ENCODE results near the gene NUDT15.

The NUDT15 gene

GRCh38 chr13:48038761-48039160 lies 1.2 kb downstream of the NUDT15 start:
- DNase-seq (ENCODE audit: extremely low spot score) = peak; percentile 34
- ChIA-PET POLR2A (no interaction called here), CTCF (interaction anchor here (0.8 to 5.4 kb wide), 21 partner anchors 10 to 1240 kb away, joined by 3 to 73 read pairs (median 8); partner anchors contain the start of genes MED4 and SUCLA2)
- TF ChIP-seq CTCF (IDR thresholded peaks at IDR 0.05; ENCODE audit: control extremely low read depth, extremely low read depth, low read depth, missing control alignments) = no peak

DNA sequence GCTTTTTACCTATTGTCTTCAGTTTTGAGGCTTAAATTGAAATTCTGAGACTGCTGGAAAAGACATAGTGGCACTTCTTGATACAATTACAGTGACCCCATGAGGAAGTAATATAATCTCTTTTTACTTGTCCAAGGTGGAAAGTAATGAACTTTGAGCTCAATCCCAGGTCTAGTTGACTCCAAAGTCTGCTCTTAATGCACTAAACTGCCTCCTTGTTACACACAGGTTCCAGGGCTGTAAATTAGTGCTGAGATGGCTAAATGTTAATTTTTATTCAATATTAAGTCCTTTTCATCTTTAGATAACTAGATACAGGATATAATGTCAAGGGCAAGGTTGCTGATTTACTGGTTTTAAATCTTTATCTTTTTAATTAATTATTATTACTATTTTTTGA lies 2.5 kb downstream of the NUDT15 start:
- ChIA-PET POLR2A (no interaction called here), CTCF (interaction anchor here (0.9 to 5.4 kb wide), 5 partner anchors 8 to 54 kb away, joined by 3 to 73 read pairs (median 12); partner anchors contain the start of gene MED4)
- no peak for DNase-seq (ENCODE audit: extremely low spot score)
- TF ChIP-seq CTCF (IDR thresholded peaks at IDR 0.05; ENCODE audit: control extremely low read depth, extremely low read depth, low read depth, missing control alignments) = no peak

- POLR2A ChIA-PET = no interaction called here
- no peak for TF ChIP-seq CTCF (IDR thresholded peaks at IDR 0.05; ENCODE audit: control extremely low read depth, extremely low read depth, low read depth, missing control alignments)
- CTCF ChIA-PET = interaction anchor here (1.2 to 5.4 kb wide), 2 partner anchors 38 to 53 kb away, joined by 3 to 29 read pairs; partner anchors contain the start of gene MED4
- no peak for DNase-seq (ENCODE audit: extremely low spot score)
Observed at GRCh38 chr13:48040896-48041295, 3.4 kb downstream of the NUDT15 start.

DNA sequence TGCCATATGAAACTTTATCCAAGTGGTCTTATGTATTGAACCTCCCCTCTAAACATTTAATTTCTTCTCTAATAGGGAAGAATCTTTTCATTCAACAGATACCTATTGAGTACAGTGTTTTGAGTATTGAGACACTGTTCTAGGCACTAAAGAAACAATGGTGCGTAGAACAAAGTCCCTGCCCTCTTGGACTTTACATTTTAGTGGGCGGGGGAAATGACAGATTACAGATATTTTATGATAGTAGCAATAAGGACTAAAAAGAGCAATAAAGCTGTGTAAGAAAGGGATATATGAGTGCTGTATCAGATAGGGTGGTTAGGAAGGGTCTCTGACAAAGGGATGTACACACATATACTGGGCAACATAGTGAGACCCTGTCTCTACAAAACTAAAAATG lies 5.4 kb downstream of the NUDT15 start:
- ChIA-PET POLR2A (no interaction called here), CTCF (no interaction called here)
- no peak for DNase-seq (ENCODE audit: extremely low spot score)
- TF ChIP-seq CTCF (IDR thresholded peaks at IDR 0.05; ENCODE audit: control extremely low read depth, extremely low read depth, low read depth, missing control alignments) = no peak

GRCh38 chr13:48043789-48044503 lies 6.4 kb downstream of the NUDT15 start:
- CTCF ChIA-PET = no interaction called here
- no peak for TF ChIP-seq CTCF (IDR thresholded peaks at IDR 0.05; ENCODE audit: control extremely low read depth, extremely low read depth, low read depth, missing control alignments)
- DNase-seq (ENCODE audit: extremely low spot score) = no peak
- POLR2A ChIA-PET = no interaction called here

- DNase-seq (ENCODE audit: extremely low spot score) = no peak
- TF ChIP-seq CTCF (IDR thresholded peaks at IDR 0.05; ENCODE audit: control extremely low read depth, extremely low read depth, low read depth, missing control alignments) = no peak
- ChIA-PET POLR2A (no interaction called here), CTCF (interaction anchor here (1.0 to 6.3 kb wide), 3 partner anchors 13 to 44 kb away, joined by 3 to 73 read pairs (median 3); partner anchors contain the start of genes MED4 and NUDT15)
Observed at GRCh38 chr13:48050550-48050949, 13.0 kb downstream of the NUDT15 start.

All from GM10248 (cell line).